Body of pancreas (tissue), 4 donors: Measurements from ENCODE around the gene ZNF318. TPM values are rescaled to one million over a fixed set of nuclear protein-coding genes. Genes with fewer than 3 reads are reported as not detected.
"Not testable (repeated sequence)": the region's sequence is repeated elsewhere in the genome, so short reads cannot be mapped to it uniquely, and the experiment has no call there.

ENCODE experiments used
- ATAC-seq: fragments of 150-250 bp; one replicate; pipeline ENCODE4 v1.9.1; 2016
- DNase-seq, 4 donors: peaks; one replicate each; pipeline ENCODE4 v3.0.0-alpha.2; 2019
- H3K27ac ChIP-seq, 4 donors: fragments of 200-600 bp; sonication (generic); 1 replicate in 3 of 4; 2 replicates in 1 of 4; pipeline versions ENCODE4 v1.5.1 to v1.6.1; 2016 to 2019; ENCODE audit warnings: mild to moderate bottlenecking in 1 of 4, mixed read lengths in 1 of 4, moderate library complexity in 1 of 4
- H3K27me3 ChIP-seq, 2 donors: fragments of 200-600 bp; sonication (generic); one replicate each; pipeline ENCODE4 v1.6.0; 2016; ENCODE audit warnings: mild to moderate bottlenecking in 1 of 2
- H3K36me3 ChIP-seq, 2 donors: fragments of 200-600 bp; sonication (generic); replicated peaks in 1 of 2; 2 replicates each; pipeline ENCODE4 v1.5.1; 2016; ENCODE audit warnings: low read depth in 2 of 2; ENCODE audit not compliant: insufficient read depth in 1 of 2
- H3K4me1 ChIP-seq: fragments of 200-600 bp; sonication (generic); one replicate; pipeline ENCODE4 v1.6.0; 2016
- H3K4me3 ChIP-seq, 2 donors: fragments of 200-600 bp; sonication (generic); 1 replicate in 1 of 2; 2 replicates in 1 of 2; pipeline ENCODE4 v1.5.1; 2016 to 2019
- H3K9me3 ChIP-seq, 3 donors: fragments of 200-600 bp; sonication (generic); 1 replicate in 2 of 3; 2 replicates in 1 of 3; pipeline ENCODE4 v1.5.1; 2016
- CTCF ChIP-seq, 7 experiments: fragments of 450-650 bp in 4 of 7; fragments of 200-600 bp in 3 of 7; sonication (generic) in 3 of 7; IDR thresholded peaks; one replicate each; pipeline ENCODE4 v1.5.1; 2016 to 2019; ENCODE audit warnings: antibody characterized with exemption in 7 of 7
- POLR2A ChIP-seq, 3 donors: fragments of 450-650 bp; IDR thresholded peaks; one replicate each; pipeline ENCODE4 v1.6.1; 2016; ENCODE audit warnings: antibody characterized with exemption in 3 of 3, mild to moderate bottlenecking in 2 of 3
- WGBS, 2 donors: methylation state at CpG; one replicate each; pipeline ENCODE4 v1.1.5; 2017; 5-methylcytosine and 5-hydroxymethylcytosine counted together
- intact Hi-C: fragments of 100-400 bp; cut with DNase I; formaldehyde crosslinking; loops from one replicate; pipeline ENCODE4 v1.15.1; 2023
- total RNA-seq, 2 donors: library from RNA; depleted of rRNA; stranded (reverse); fragments of >200 nt; gene quantifications; one replicate each; pipeline ENCODE4 v1.1.0, GENCODE V29; 2016

Gene ZNF318
- total RNA-seq, 2 donors from 2014 or later, result 14.0 to 14.5 TPM

- H3K36me3 ChIP-seq, result peaks cover 0 to 20% of the 10 kb centered on the region in 2 donors
- intact Hi-C loops, result no loop called here
- no peak overlapping the region for H3K4me3 ChIP-seq
- TF ChIP-seq CTCF (IDR thresholded peaks at IDR 0.05) (peak in 4 of 7 experiments; percentile 17 to 41 (median 27)), POLR2A (IDR thresholded peaks at IDR 0.05) (no peak)
- H3K9me3 ChIP-seq, result no peaks in the 10 kb centered on the region
- no peaks in the 10 kb centered on the region for H3K4me1 ChIP-seq
- WGBS, 2 donors, result 87% methylated on average over 2 of the region's 2 CpGs
- H3K27ac ChIP-seq, result no peak overlapping the region
- ATAC-seq, result no peak
- DNase-seq, result no peak
- H3K27me3 ChIP-seq, result no peaks in the 10 kb centered on the region
Measured at GRCh38 chr6:43355862-43356590, 13.4 kb downstream of the ZNF318 start.

GRCh38 chr6:43351951-43352350 lies 17.5 kb downstream of the ZNF318 start:
- H3K4me3 ChIP-seq, ATAC-seq, H3K27ac ChIP-seq, H3K4me1 ChIP-seq, intact Hi-C loops, DNase-seq, H3K9me3 ChIP-seq, H3K27me3 ChIP-seq: not testable (repeated sequence)
- 86 to 91% methylated on average over 5 of the region's 5 CpGs for WGBS, 2 donors
- peaks cover 0 to 17% of the 10 kb centered on the region in 2 donors for H3K36me3 ChIP-seq

GRCh38 chr6:43347444-43347843 lies 22.0 kb downstream of the ZNF318 start:
- no peak for TF ChIP-seq CTCF (IDR thresholded peaks at IDR 0.05)
- TF ChIP-seq POLR2A (IDR thresholded peaks at IDR 0.05), result no peak
- WGBS, 2 donors, result 83 to 86% methylated on average over 3 of the region's 3 CpGs
- DNase-seq (no peak), ATAC-seq (no peak)
- Histone ChIP-seq H3K27ac (no peak overlapping the region), H3K4me1 (no peaks in the 10 kb centered on the region), H3K4me3 (no peak overlapping the region), H3K36me3 (peaks cover 0 to 11% of the 10 kb centered on the region in 2 donors), H3K27me3 (no peaks in the 10 kb centered on the region), H3K9me3 (no peaks in the 10 kb centered on the region)
- intact Hi-C loops, result no loop called here

GRCh38 chr6:43347021-43347420 lies 22.4 kb downstream of the ZNF318 start:
- no peak for ATAC-seq

GRCh38 chr6:43346243-43346642 lies 23.2 kb downstream of the ZNF318 start:
- H3K9me3 ChIP-seq, H3K27ac ChIP-seq, H3K4me1 ChIP-seq, DNase-seq, intact Hi-C loops, H3K27me3 ChIP-seq, H3K4me3 ChIP-seq, ATAC-seq: not testable (repeated sequence)
- WGBS, 2 donors, result 91 to 96% methylated on average over 11 of the region's 11 CpGs
- peaks cover 0 to 16% of the 10 kb centered on the region in 2 donors for H3K36me3 ChIP-seq

More at GRCh38 chr6:43347021-43347420, 22.4 kb downstream of the ZNF318 start:
- TF ChIP-seq CTCF (IDR thresholded peaks at IDR 0.05) (no peak), POLR2A (IDR thresholded peaks at IDR 0.05) (no peak)
- Histone ChIP-seq H3K4me3 (no peak overlapping the region), H3K4me1 (no peaks in the 10 kb centered on the region), H3K27ac (no peak overlapping the region), H3K27me3 (no peaks in the 10 kb centered on the region), H3K36me3 (peaks cover 0 to 12% of the 10 kb centered on the region in 2 donors), H3K9me3 (no peaks in the 10 kb centered on the region)
- WGBS, 2 donors, result 55 to 59% methylated on average over 3 of the region's 3 CpGs
- DNase-seq, result no peak
- intact Hi-C loops, result no loop called here

GRCh38 chr6:43339168-43339567 lies 30.3 kb downstream of the ZNF318 start:
- Histone ChIP-seq H3K9me3 (no peaks in the 10 kb centered on the region), H3K27me3 (no peaks in the 10 kb centered on the region), H3K4me3 (no peak overlapping the region), H3K27ac (no peak overlapping the region), H3K4me1 (peaks cover 18% of the 10 kb centered on the region), H3K36me3 (peaks cover 0 to 24% of the 10 kb centered on the region in 2 donors)
- no peak for ATAC-seq
- DNase-seq, result no peak
- TF ChIP-seq POLR2A (IDR thresholded peaks at IDR 0.05) (no peak), CTCF (IDR thresholded peaks at IDR 0.05) (no peak)
- 91 to 98% methylated on average over 4 of the region's 4 CpGs for WGBS, 2 donors
- intact Hi-C loops, result loop anchor here (10.0 kb wide), 1 partner anchor 84 kb away; no protein-coding TSS in a partner anchor
